Upper lobe of right lung (tissue), 1 donor: ENCODE data around the gene LAMP5. TPM values are rescaled to one million over a fixed set of nuclear protein-coding genes. Genes with fewer than 3 reads are reported as not detected.

Experiments used
- ATAC-seq: fragments of 200-7000 bp; cut with Tn5 transposase; one replicate; pipeline ENCODE4 v1.9.1; 2020; ENCODE audit warnings: mild to moderate bottlenecking, moderate library complexity
- DNase-seq: peaks from one replicate; pipeline ENCODE4 v3.0.0-alpha.2; 2020
- H3K27ac ChIP-seq: fragments of 200-600 bp; one replicate; pipeline ENCODE4 v1.8.0; 2022
- H3K27me3 ChIP-seq: fragments of 200-600 bp; one replicate; pipeline ENCODE4 v1.8.0; 2022; ENCODE audit warnings: mild to moderate bottlenecking
- H3K36me3 ChIP-seq: fragments of 200-600 bp; one replicate; pipeline ENCODE4 v1.8.0; 2022
- H3K4me1 ChIP-seq: fragments of 200-600 bp; one replicate; pipeline ENCODE4 v1.8.0; 2022
- H3K4me3 ChIP-seq: fragments of 200-600 bp; one replicate; pipeline ENCODE4 v1.8.0; 2022; ENCODE audit warnings: mild to moderate bottlenecking
- H3K9me3 ChIP-seq: fragments of 200-600 bp; one replicate; pipeline ENCODE4 v1.8.0; 2022
- CTCF ChIP-seq: fragments of 200-600 bp; IDR thresholded peaks from one replicate; pipeline ENCODE4 v1.8.0; 2022; ENCODE audit warnings: antibody characterized with exemption
- intact Hi-C: fragments of 100-400 bp; cut with DNase I; formaldehyde crosslinking; loops from one replicate; pipeline ENCODE4 v1.11.0; 2022
- total RNA-seq: library from RNA; stranded (reverse); fragmentation: NEBNext Ultra II Directional; extraction: Animal tissue kit (Norgen Biotek cat#: 25700); gene quantifications from one replicate; pipeline ENCODE4 v1.2.1, GENCODE V29; 2021
- donor health status: DM: no; HTN: yes; CAD: no; lungs with severe emphysema.

LAMP5 gene
- total RNA-seq, 1 donor from 2014 or later, result 0.49 TPM

- intact Hi-C loops, result no loop called here
- H3K4me3 ChIP-seq, result peak overlapping the region; percentile 26
- DNase-seq, result no peak
- no peak for TF ChIP-seq CTCF
- peak; percentile 34 for ATAC-seq
- H3K9me3 ChIP-seq, result no peaks in the 10 kb centered on the region
- peaks cover 33% of the 10 kb centered on the region for H3K27me3 ChIP-seq
- H3K27ac ChIP-seq, result no peak overlapping the region
- H3K4me1 ChIP-seq, result peaks cover 22% of the 10 kb centered on the region
- no peaks in the 10 kb centered on the region for H3K36me3 ChIP-seq
Observed at GRCh38 chr20:9515214-9515585, 810 bp downstream of the LAMP5 start.

- no peaks in the 10 kb centered on the region for H3K9me3 ChIP-seq
- intact Hi-C loops, result no loop called here
- ATAC-seq (peak; percentile 4), DNase-seq (no peak)
- no peaks in the 10 kb centered on the region for H3K36me3 ChIP-seq
- H3K4me3 ChIP-seq, result peak overlapping the region; percentile 19
- H3K27me3 ChIP-seq, result peaks cover 37% of the 10 kb centered on the region
- no peak overlapping the region for H3K27ac ChIP-seq
- no peak for TF ChIP-seq CTCF
- H3K4me1 ChIP-seq, result peaks cover 22% of the 10 kb centered on the region
Observed at GRCh38 chr20:9515741-9516233, 1.4 kb downstream of the LAMP5 start.

GRCh38 chr20:9516234-9516871 lies 2.0 kb downstream of the LAMP5 start:
- no peak for DNase-seq
- H3K27ac ChIP-seq, result no peak overlapping the region

GRCh38 chr20:9517297-9518162 lies 3.1 kb downstream of the LAMP5 start:
- intact Hi-C loops, result no loop called here
- Histone ChIP-seq H3K9me3 (no peaks in the 10 kb centered on the region), H3K27me3 (peaks cover 37% of the 10 kb centered on the region), H3K27ac (no peak overlapping the region), H3K36me3 (no peaks in the 10 kb centered on the region), H3K4me1 (peaks cover 22% of the 10 kb centered on the region), H3K4me3 (no peak overlapping the region)
- TF ChIP-seq CTCF, result no peak
- DNase-seq (no peak), ATAC-seq (peak; percentile 71)

More at GRCh38 chr20:9516234-9516871, 2.0 kb downstream of the LAMP5 start:
- no peak for TF ChIP-seq CTCF
- Histone ChIP-seq H3K9me3 (no peaks in the 10 kb centered on the region), H3K4me3 (peak overlapping the region; percentile 19), H3K27me3 (peaks cover 38% of the 10 kb centered on the region), H3K4me1 (peaks cover 22% of the 10 kb centered on the region), H3K36me3 (no peaks in the 10 kb centered on the region)
- intact Hi-C loops, result no loop called here
- peak; percentile 76 for ATAC-seq

- Histone ChIP-seq H3K27me3 (peaks cover 37% of the 10 kb centered on the region), H3K9me3 (no peaks in the 10 kb centered on the region), H3K4me3 (no peak overlapping the region), H3K27ac (no peak overlapping the region), H3K4me1 (peaks cover 22% of the 10 kb centered on the region), H3K36me3 (no peaks in the 10 kb centered on the region)
- ATAC-seq (no peak), DNase-seq (no peak)
- no peak for TF ChIP-seq CTCF
- intact Hi-C loops, result no loop called here
Observed at GRCh38 chr20:9518576-9519175, 4.3 kb downstream of the LAMP5 start.
